HEK293 (cell line): ENCODE measurements around the gene PCSK6.

Experiments
- CTCF ChIP-seq: fragments of 450-650 bp; formaldehyde crosslinking; IDR thresholded peaks from 2 replicates; pipeline ENCODE4 v1.5.1; 2016; ENCODE audit warnings: missing biosample characterization, missing genetic modification characterization
- GLI4 ChIP-seq: fragments of 450-650 bp; formaldehyde crosslinking; IDR thresholded peaks from 2 replicates; pipeline ENCODE4 v1.5.1; 2016; ENCODE audit warnings: missing biosample characterization, missing genetic modification characterization
- GLIS2 ChIP-seq: fragments of 450-650 bp; formaldehyde crosslinking; IDR thresholded peaks from 2 replicates; pipeline ENCODE4 v1.5.1; 2016; ENCODE audit warnings: missing biosample characterization, missing genetic modification characterization
- INSM2 ChIP-seq: fragments of 450-650 bp; formaldehyde crosslinking; IDR thresholded peaks from 2 replicates; pipeline ENCODE4 v1.5.1; 2016; ENCODE audit warnings: missing biosample characterization, missing genetic modification characterization
- KLF17 ChIP-seq: fragments of 450-650 bp; formaldehyde crosslinking; IDR thresholded peaks from 2 replicates; pipeline ENCODE4 v1.5.1; 2016; ENCODE audit warnings: missing biosample characterization, missing genetic modification characterization
- PRDM2 ChIP-seq: fragments of 450-650 bp; formaldehyde crosslinking; IDR thresholded peaks from 2 replicates; pipeline ENCODE4 v1.5.1; 2016; ENCODE audit warnings: missing biosample characterization, missing genetic modification characterization, borderline replicate concordance
- TRIM28 ChIP-seq: IDR thresholded peaks from 2 replicates; pipeline ENCODE4 v1.6.1; 2011; ENCODE audit warnings: low read length, control low read depth, borderline replicate concordance
- YY2 ChIP-seq: fragments of 450-650 bp; formaldehyde crosslinking; IDR thresholded peaks from 2 replicates; pipeline ENCODE4 v1.5.1; 2016; ENCODE audit warnings: missing biosample characterization, missing genetic modification characterization
- ZNF2 ChIP-seq: fragments of 450-650 bp; formaldehyde crosslinking; IDR thresholded peaks from 2 replicates; pipeline ENCODE4 v1.5.1; 2016; ENCODE audit warnings: missing biosample characterization, missing genetic modification characterization
- ZNF239 ChIP-seq: fragments of 450-650 bp; formaldehyde crosslinking; IDR thresholded peaks from 2 replicates; pipeline ENCODE4 v1.5.1; 2016; ENCODE audit warnings: missing biosample characterization, missing genetic modification characterization
- ZNF311 ChIP-seq: fragments of 450-650 bp; formaldehyde crosslinking; IDR thresholded peaks from 2 replicates; pipeline ENCODE4 v1.5.1; 2017; ENCODE audit warnings: missing biosample characterization, missing genetic modification characterization, borderline replicate concordance
- ZNF585B ChIP-seq: fragments of 450-650 bp; formaldehyde crosslinking; IDR thresholded peaks from 2 replicates; pipeline ENCODE4 v1.5.1; 2016; ENCODE audit warnings: missing biosample characterization, missing genetic modification characterization
- ZNF629 ChIP-seq: fragments of 450-650 bp; formaldehyde crosslinking; IDR thresholded peaks from 2 replicates; pipeline ENCODE4 v1.5.1; 2017; ENCODE audit warnings: missing biosample characterization, missing genetic modification characterization
- ZSCAN30 ChIP-seq: fragments of 450-650 bp; IDR thresholded peaks from 2 replicates; pipeline ENCODE4 v1.5.1; 2018; ENCODE audit warnings: missing biosample characterization, mild to moderate bottlenecking, missing genetic modification characterization, moderate library complexity

GRCh38 chr15:101472033-101472432, 17.5 kb downstream of the PCSK6 start:
- TF ChIP-seq PRDM2: no peak
- TF ChIP-seq TRIM28: no peak
- no peak for TF ChIP-seq ZNF629 (tag by site-specific recombination)
- TF ChIP-seq ZNF239 (tag by site-specific recombination): no peak
- no peak for TF ChIP-seq ZSCAN30
- no peak for TF ChIP-seq CTCF (tag by site-specific recombination)
- TF ChIP-seq YY2 (tag by site-specific recombination): no peak
- no peak for TF ChIP-seq ZNF585B (tag by site-specific recombination)
- TF ChIP-seq KLF17 (tag by site-specific recombination): no peak
- no peak for TF ChIP-seq GLI4 (tag by site-specific recombination)
- TF ChIP-seq GLIS2: no peak
- no peak for TF ChIP-seq ZNF2 (tag by site-specific recombination)
- no peak for TF ChIP-seq INSM2 (tag by site-specific recombination)
- TF ChIP-seq ZNF311: no peak
